Pons (tissue), 1 donor: ENCODE data around the gene AP4M1.

Source experiments
- DNase-seq: peaks from one replicate; pipeline ENCODE4 v3.0.0-alpha.2; 2016; ENCODE audit warnings: low spot score

Gene AP4M1

GRCh38 chr7:100087055-100087750 lies 14.2 kb upstream of the AP4M1 start:
- DNase-seq, result no peak

GRCh38 chr7:100088095-100088620 lies 13.3 kb upstream of the AP4M1 start:
- no peak for DNase-seq

- peak; percentile 46 for DNase-seq
Observed at GRCh38 chr7:100088621-100089457, 12.6 kb upstream of the AP4M1 start, which contains the start of gene COPS6. Gene COPS6, plus strand, starts transcription at chr7:100088969. Its CDS starts 22 bp downstream, at chr7:100088991.

- DNase-seq, result no peak
Observed at GRCh38 chr7:100089458-100090196, 11.8 kb upstream of the AP4M1 start.

DNA sequence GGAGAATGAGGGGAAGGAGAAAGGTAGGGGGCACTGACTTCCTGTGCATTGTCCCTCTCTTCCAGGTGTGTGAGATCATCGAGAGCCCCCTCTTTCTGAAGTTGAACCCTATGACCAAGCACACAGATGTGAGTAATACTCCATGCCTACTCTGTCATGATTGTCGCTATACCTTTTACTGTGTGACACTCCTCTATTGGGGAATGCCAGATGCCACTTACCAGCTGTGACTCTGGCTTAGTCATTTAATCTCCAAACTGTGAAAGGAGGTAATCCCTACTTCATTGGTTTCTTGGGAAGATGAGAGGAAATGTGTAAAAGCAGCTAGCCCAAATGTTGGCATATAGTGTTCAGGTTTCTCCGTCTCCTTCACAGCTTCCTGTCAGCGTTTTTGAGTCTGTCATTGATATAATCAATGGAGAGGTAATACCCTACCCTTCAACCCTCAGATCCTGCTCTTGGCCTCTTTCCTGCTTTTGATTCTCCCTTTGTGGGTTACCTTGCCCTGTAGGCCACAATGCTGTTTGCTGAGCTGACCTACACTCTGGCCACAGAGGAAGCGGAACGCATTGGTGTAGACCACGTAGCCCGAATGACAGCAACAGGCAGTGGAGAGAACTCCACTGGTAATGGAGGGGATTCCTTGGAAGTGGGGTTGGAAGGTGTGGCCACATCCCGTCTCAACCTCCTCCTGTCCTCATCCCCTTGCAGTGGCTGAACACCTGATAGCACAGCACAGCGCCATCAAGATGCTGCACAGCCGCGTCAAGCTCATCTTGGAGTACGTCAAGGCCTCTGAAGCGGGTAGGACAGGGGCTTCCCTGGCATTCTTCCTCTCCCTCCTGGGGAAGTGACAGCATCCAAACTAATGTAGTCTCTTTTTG lies 10.7 kb upstream of the AP4M1 start:
- DNase-seq, result no peak

- DNase-seq, result no peak
Observed at GRCh38 chr7:100091411-100092181, 9.8 kb upstream of the AP4M1 start.

- no peak for DNase-seq
Observed at GRCh38 chr7:100093054-100093453, 8.4 kb upstream of the AP4M1 start.

- no peak for DNase-seq
Observed at GRCh38 chr7:100093498-100093897, 7.9 kb upstream of the AP4M1 start.

DNA sequence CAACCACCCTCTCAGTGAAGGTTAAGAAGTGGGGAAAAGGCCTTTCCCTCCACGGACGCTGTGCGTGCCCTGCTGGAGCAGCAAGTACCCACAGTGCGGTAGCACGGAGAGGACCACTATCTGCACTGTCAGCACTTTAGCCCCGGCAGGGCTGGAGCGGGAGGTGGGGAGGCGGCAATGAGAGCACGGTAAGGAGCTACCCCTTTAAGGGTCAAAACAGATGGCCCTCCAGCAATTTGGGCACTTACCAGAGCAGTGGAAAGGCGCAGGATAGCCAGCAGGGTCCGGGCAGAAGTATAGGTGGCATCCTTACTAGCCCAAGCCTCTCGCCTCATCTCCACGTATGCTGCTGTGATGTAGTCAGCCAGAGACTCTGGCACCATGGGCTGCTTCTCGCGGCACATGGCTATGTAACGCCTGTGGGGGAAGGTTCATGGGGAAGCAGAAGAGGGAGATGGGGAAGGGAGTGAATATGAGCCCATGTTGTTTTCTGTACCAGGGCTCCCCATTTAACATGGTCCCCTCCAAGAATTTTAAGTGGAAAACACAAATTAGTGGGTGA lies 7.4 kb upstream of the AP4M1 start:
- no peak for DNase-seq

DNA sequence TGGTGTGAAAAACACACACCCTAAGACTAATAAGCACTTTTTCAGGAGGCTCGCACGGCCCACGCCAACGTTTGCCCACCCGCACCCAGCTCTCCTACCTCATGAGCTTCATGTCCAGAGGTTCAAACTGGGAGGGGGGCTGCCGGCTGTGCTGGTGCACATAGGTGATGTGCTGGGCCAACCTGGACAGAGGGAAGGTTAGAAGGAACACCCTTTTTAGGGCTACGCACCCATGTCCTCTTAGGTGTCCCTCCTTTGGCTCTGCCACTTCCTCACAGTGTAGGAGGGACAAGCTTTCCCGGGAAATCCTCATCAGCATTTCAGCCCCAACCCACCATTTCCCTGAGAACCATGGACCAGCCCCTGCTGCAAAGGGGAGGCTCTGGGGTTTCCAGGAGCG lies 6.2 kb upstream of the AP4M1 start:
- no peak for DNase-seq

- DNase-seq, result no peak
Observed at GRCh38 chr7:100095704-100096103, 5.7 kb upstream of the AP4M1 start.

GRCh38 chr7:100098913-100099312 lies 2.5 kb upstream of the AP4M1 start:
- no peak for DNase-seq

DNA sequence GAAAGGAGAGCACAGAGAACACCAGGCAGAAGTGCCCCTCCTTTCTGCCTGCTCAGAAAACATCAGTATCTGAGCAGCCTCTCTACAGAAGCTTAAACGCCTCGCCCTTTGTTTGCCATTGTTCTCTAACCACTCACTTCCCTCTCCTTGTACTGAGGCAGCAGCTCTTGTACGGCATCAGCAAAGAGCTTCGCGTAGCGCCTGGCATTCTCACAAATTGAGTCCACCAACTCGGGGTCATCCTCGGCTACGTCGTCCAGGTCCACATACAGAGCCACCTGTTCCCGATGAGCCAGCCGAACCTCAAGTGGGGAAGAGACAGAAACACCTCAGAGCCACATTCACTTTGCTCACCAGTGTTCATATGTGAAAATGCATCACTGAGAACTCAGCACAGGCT lies 2.0 kb upstream of the AP4M1 start:
- no peak for DNase-seq

DNA sequence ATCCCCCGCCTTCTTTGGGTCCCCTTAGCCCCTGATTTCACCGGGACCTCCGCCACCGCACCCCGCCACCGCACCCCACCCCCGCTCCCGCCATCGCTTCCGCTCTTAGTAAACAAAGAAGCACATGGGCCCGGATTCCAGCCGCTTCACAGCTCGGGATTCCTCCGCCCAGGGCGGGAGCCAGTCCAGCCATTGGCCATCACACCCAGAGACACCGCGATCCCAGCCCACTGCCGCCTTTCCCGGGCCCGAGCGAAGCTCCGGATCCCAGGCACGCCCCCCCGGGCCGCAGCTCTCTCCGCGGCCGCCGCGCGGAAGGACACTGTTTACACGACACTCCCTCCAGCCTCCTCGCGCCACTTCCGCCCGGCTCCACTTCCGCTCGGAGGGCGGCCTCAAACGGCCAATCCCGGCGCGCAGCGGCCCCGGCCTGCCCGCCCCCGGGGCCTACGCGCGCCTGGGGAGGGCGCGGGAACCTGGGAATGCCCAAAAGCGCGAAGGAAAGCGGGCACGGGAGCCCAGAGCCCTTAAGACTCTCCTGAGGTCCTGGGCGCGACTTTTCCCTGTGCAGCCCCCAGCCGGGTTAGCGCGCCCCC lies 925 bp upstream of the AP4M1 start:
- peak; percentile 89 for DNase-seq

DNA sequence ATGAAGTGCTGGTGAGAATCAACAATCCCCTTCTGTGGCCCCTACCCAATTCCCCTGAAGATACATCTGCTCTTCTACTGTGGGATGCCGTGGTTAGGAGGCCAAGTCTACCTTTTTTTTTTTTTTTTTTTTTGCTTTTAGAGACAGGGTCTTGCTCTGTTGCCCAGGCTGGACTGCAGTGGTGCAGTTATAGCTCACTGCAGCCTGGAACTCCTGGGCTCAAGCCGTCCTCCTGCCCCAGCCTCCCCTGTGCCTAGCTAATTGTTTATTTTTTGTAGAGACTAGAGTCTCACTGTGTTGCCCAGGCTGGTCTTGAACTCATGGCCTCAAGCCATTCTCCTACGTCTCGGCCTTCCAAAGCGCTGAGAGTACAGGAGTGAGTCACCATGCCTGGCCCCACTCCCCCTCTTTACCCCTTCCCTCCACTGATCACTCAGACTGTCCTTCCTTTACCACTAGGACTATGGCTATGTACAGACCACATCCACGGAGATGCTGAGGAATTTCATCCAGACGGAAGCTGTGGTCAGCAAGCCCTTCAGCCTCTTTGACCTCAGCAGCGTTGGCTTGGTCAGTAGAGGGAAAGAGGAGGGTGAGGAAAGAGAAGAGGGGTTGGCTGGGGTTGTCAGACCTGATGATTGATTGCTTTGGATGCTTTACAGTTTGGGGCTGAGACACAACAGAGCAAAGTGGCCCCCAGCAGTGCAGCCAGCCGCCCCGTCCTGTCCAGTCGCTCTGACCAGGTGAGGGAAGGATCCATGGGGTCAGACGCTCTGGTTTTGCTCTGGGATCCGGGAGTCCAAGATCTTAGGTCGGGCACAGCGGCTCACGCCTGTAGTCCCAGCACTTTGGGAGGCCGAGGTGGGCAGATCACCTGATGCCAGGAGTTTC lies 1.8 kb downstream of the AP4M1 start:
- no peak for DNase-seq

DNA sequence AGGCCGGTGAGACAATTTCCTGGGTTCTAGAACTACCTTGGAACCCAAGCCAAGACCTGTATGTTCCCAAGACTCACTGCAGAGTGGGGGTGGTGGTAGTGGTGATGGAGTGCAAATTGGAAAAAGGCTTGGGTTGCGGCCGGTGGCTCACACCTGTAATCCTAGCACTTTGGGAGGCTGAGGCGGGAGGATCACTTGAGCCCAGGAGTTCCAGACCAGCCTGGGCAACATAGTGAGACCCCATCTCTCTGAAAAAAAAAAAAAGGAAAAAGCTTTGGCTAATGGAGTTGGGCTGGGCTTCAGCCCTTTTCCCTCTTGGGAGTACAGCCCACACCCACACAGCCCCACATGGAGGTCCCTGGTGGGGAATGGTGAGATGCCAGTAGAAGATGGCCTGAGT lies 4.1 kb downstream of the AP4M1 start:
- DNase-seq, result no peak

DNA sequence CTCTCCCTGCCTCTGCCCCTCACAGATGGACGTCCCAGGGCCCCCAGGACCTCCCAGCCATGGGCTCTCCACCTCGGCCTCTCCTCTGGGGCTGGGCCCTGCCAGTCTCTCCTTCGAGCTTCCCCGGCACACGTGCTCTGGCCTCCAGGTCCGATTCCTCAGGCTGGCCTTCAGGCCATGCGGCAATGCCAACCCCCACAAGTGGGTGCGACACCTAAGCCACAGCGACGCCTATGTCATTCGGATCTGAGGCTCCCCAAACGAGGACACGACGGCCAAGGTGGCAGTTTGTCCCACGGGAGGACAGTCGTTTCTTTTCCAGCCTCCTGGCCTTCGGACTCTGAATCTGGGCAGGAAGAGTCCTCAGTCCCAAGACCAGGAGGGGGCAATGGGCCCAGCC lies 5.2 kb downstream of the AP4M1 start:
- no peak for DNase-seq

- no peak for DNase-seq
Observed at GRCh38 chr7:100107125-100107737, 5.8 kb downstream of the AP4M1 start.
